HCT116 (cell line): ENCODE results near the gene NUDT2. TPM values are rescaled to one million over a fixed set of nuclear protein-coding genes. Genes with fewer than 3 reads are reported as not detected.

Experiments
- ATAC-seq: fragments of 200-7000 bp; cut with Tn5 transposase; 2 replicates; pipeline ENCODE4 v1.9.1; 2020; ENCODE audit warnings: mild to moderate bottlenecking, moderate library complexity
- BruUV-seq: library from RNA; stranded (reverse); fragments of 400-500 nt; replicated peaks from 2 replicates; lab custom pipeline; 2021; lab: Mats Ljungman, UMichigan
- CTCF ChIA-PET: fragments of 300-600 bp; sonication (Branson Sonifier 250); formaldehyde crosslinking; loops from one replicate; lab custom pipeline; 2021; ENCODE audit warnings: antibody characterized with exemption; lab: Charles Lee
- POLR2A ChIA-PET: fragments of 300-600, 350-600 bp; sonication (Branson Sonifier 250); formaldehyde crosslinking; loops from one replicate; lab custom pipeline; 2021; ENCODE audit warnings: antibody characterized with exemption; lab: Charles Lee
- RAD21 ChIA-PET, 2 experiments: fragments of 300-600 bp; sonication (Branson Sonifier 250); formaldehyde crosslinking; loops; one replicate each; lab custom pipeline; 2023; ENCODE audit warnings: low total read pairs in 2 of 2; ENCODE audit not compliant: uncharacterized antibody in 2 of 2, unreplicated experiment in 2 of 2, low non-redundant PET in 1 of 2; lab: Charles Lee
- DNase-seq: peaks from one replicate; pipeline ENCODE4 v3.0.0-alpha.2; 2010; ENCODE audit warnings: low read depth, low spot score
- H2AFZ ChIP-seq: fragments of 200-600 bp; shearing (Covaris generic), sonication (generic); 2 replicates; pipeline ENCODE4 v1.6.1; 2017; ENCODE audit warnings: low read depth, mixed run types, mixed read lengths, antibody characterized with exemption, low read length; ENCODE audit not compliant: poor library complexity, severe bottlenecking
- H3K27ac ChIP-seq: 2 replicates; pipeline ENCODE4 v1.5.1; 2012; ENCODE audit warnings: low read depth, low read length
- H3K27me3 ChIP-seq: fragments of 200-600 bp; sonication (generic); 2 replicates; pipeline ENCODE4 v1.6.1; 2016; ENCODE audit warnings: mixed run types, low read length, mixed read lengths; ENCODE audit not compliant: insufficient read depth
- H3K36me3 ChIP-seq, 2 experiments: fragments of 200-500 bp in 1 of 2; fragments of 200-600 bp in 1 of 2; sonication (Bioruptor generic) in 1 of 2; sonication (generic) in 1 of 2; 2 replicates each; pipeline versions ENCODE4 v1.5.1 to v1.6.1; 2014 to 2016; ENCODE audit warnings: low read length in 2 of 2, inconsistent platforms in 1 of 2, mixed read lengths in 1 of 2, mixed run types in 1 of 2; ENCODE audit not compliant: insufficient read depth in 2 of 2, control insufficient read depth in 1 of 2
- H3K4me1 ChIP-seq, 2 experiments: fragments of 200-600 bp in 1 of 2; sonication (generic) in 1 of 2; 2 replicates each; pipeline versions ENCODE4 v1.5.1 to v1.6.1; 2012 to 2017; ENCODE audit warnings: low read length in 2 of 2, inconsistent platforms in 1 of 2, mild to moderate bottlenecking in 1 of 2, mixed read lengths in 1 of 2, mixed run types in 1 of 2, moderate library complexity in 1 of 2; ENCODE audit not compliant: insufficient read depth in 2 of 2, control insufficient read depth in 1 of 2
- H3K4me2 ChIP-seq: fragments of 200-600 bp; sonication (generic); 2 replicates; pipeline ENCODE4 v1.6.1; 2017; ENCODE audit warnings: mixed run types, low read length, mixed read lengths
- H3K4me3 ChIP-seq, 2 experiments: fragments of 200-600 bp in 1 of 2; sonication (generic) in 1 of 2; replicated peaks in 1 of 2; 2 replicates each; pipeline ENCODE4 v1.5.1; 2011 to 2016; ENCODE audit warnings: low read length in 2 of 2, control low read depth in 1 of 2, low read depth in 1 of 2, mild to moderate bottlenecking in 1 of 2, mixed read lengths in 1 of 2, mixed run types in 1 of 2
- H3K79me2 ChIP-seq: fragments of 200-600 bp; sonication (generic); 2 replicates; pipeline ENCODE4 v1.6.1; 2017; ENCODE audit warnings: mild to moderate bottlenecking, mixed run types, low read length, moderate library complexity, mixed read lengths; ENCODE audit not compliant: insufficient read depth
- H3K9ac ChIP-seq: fragments of 200-600 bp; sonication (generic); 2 replicates; pipeline ENCODE4 v1.6.1; 2016; ENCODE audit warnings: low read length, mixed read lengths
- H3K9me2 ChIP-seq: fragments of 200-600 bp; sonication (generic), shearing (Covaris generic); 2 replicates; pipeline ENCODE4 v1.6.1; 2017; ENCODE audit warnings: mixed run types, mild to moderate bottlenecking, moderate library complexity; ENCODE audit not compliant: insufficient read depth
- H3K9me3 ChIP-seq, 2 experiments: fragments of 200-500 bp in 1 of 2; fragments of 200-600 bp in 1 of 2; sonication (Bioruptor generic) in 1 of 2; sonication (generic) in 1 of 2; 2 replicates each; pipeline ENCODE4 v1.6.1; 2014 to 2017; ENCODE audit warnings: low read length in 2 of 2, mixed read lengths in 2 of 2, inconsistent platforms in 1 of 2, low read depth in 1 of 2, mild to moderate bottlenecking in 1 of 2, mixed run types in 1 of 2, moderate library complexity in 1 of 2; ENCODE audit not compliant: control insufficient read depth in 1 of 2, insufficient read depth in 1 of 2
- H4K20me1 ChIP-seq: fragments of 200-600 bp; sonication (generic), shearing (Covaris generic); 2 replicates; pipeline ENCODE4 v1.6.1; 2017; ENCODE audit warnings: mixed run types, mild to moderate bottlenecking, moderate library complexity; ENCODE audit not compliant: insufficient read depth
- CBX3 ChIP-seq: IDR thresholded peaks from 2 replicates; pipeline ENCODE4 v1.6.1; 2012; ENCODE audit warnings: low read depth
- ELF1 ChIP-seq: IDR thresholded peaks from 2 replicates; pipeline ENCODE4 v1.6.1; 2012; ENCODE audit warnings: low read depth, borderline replicate concordance
- EZH2 ChIP-seq: fragments of 200-600 bp; sonication (generic); IDR thresholded peaks from 2 replicates; pipeline ENCODE4 v1.6.1; 2017; ENCODE audit warnings: antibody characterized with exemption, mixed run types
- EZH2phosphoT487 ChIP-seq: fragments of 200-600 bp; IDR thresholded peaks from 2 replicates; pipeline ENCODE4 v1.6.1; 2018; ENCODE audit warnings: antibody characterized with exemption, borderline replicate concordance
- FOSL1 ChIP-seq: IDR thresholded peaks from 2 replicates; pipeline ENCODE4 v1.6.1; 2012; ENCODE audit warnings: low read depth
- JUND ChIP-seq: IDR thresholded peaks from 2 replicates; pipeline ENCODE4 v1.6.1; 2012
- REST ChIP-seq: IDR thresholded peaks from 2 replicates; pipeline ENCODE4 v1.6.1; 2012; ENCODE audit warnings: low read depth
- SIN3A ChIP-seq: IDR thresholded peaks from 2 replicates; pipeline ENCODE4 v1.6.1; 2012; ENCODE audit warnings: low read depth
- TCF7L2 ChIP-seq: IDR thresholded peaks from 2 replicates; pipeline ENCODE4 v1.7.0; 2011; ENCODE audit warnings: borderline replicate concordance, inconsistent platforms; ENCODE audit not compliant: insufficient read depth, insufficient read length; ENCODE audit errors: extremely low read depth
- YY1 ChIP-seq: IDR thresholded peaks from 2 replicates; pipeline ENCODE4 v1.6.1; 2011; ENCODE audit warnings: low read length, low read depth, moderate library complexity, mild to moderate bottlenecking; ENCODE audit not compliant: insufficient replicate concordance; ENCODE audit errors: extremely low read depth
- ZBTB33 ChIP-seq: IDR thresholded peaks from 2 replicates; pipeline ENCODE4 v1.6.1; 2011; ENCODE audit warnings: mild to moderate bottlenecking, low read length, moderate library complexity; ENCODE audit not compliant: insufficient replicate concordance; ENCODE audit errors: extremely low read depth
- intact Hi-C: fragments of 100-400 bp; cut with micrococcal nuclease; formaldehyde crosslinking; loops from 2 replicates; pipeline ENCODE4 v1.10.0; 2022
- total RNA-seq: library from RNA; stranded (reverse); gene quantifications from one replicate; pipeline ENCODE4 v1.2.1, GENCODE V29; 2021; ENCODE audit not compliant: unreplicated experiment

The NUDT2 gene
- total RNA-seq, 1 experiment from 2014 or later, result 39.3 TPM

GRCh38 chr9:34310215-34310614 lies 19.2 kb upstream of the NUDT2 start:
- H4K20me1 ChIP-seq, result no peaks in the 10 kb centered on the region
- ChIA-PET RAD21 (no interaction called here), CTCF (no interaction called here), POLR2A (no interaction called here)
- H3K9me2 ChIP-seq, result no peaks in the 10 kb centered on the region
- DNase-seq (no peak), ATAC-seq (no peak)
- no peak overlapping the region for H3K4me2 ChIP-seq
- H3K36me3 ChIP-seq, result no peaks in the 10 kb centered on the region
- H2AFZ ChIP-seq, result no peak overlapping the region
- TF ChIP-seq CBX3 (no peak), ELF1 (no peak), TCF7L2 (no peak), EZH2phosphoT487 (no peak), EZH2 (no peak), YY1 (no peak), REST (no peak), ZBTB33 (no peak), FOSL1 (no peak), SIN3A (no peak), JUND (no peak)
- H3K9ac ChIP-seq, result no peak overlapping the region
- intact Hi-C loops, result no loop called here
- H3K4me1 ChIP-seq, result peaks cover 3 to 4% of the 10 kb centered on the region in 2 experiments; a peak in 2 of 4 replicates
- no peak overlapping the region for H3K27ac ChIP-seq
- no peaks in the 10 kb centered on the region for H3K27me3 ChIP-seq
- H3K79me2 ChIP-seq, result 0 out of 2 replicates have a peak, but pooled peaks cover 6% of the 10 kb centered on the region
- BruUV-seq, result TSS peak; percentile 28
- no peaks in the 10 kb centered on the region for H3K9me3 ChIP-seq
- no peak overlapping the region for H3K4me3 ChIP-seq
